Glomerular visceral epithelial cell (primary cell): ENCODE results near the gene S100A9.

Experiments
- DNase-seq: peaks from one replicate; pipeline ENCODE4 v3.0.0-alpha.2; 2016; ENCODE audit errors: extremely low spot score

Gene S100A9

GRCh38 chr1:153389973-153390879 is 32.6 kb downstream of the S100A9 start:
- DNase-seq = no peak

GRCh38 chr1:153390938-153391710 is 33.5 kb downstream of the S100A9 start, which contains the start of gene S100A8:
S100A8 (minus strand) TSS chr1:153391073; CDS start chr1:153390535, 538 bp downstream.
- no peak for DNase-seq

GRCh38 chr1:153392258-153392657 is 34.6 kb downstream of the S100A9 start:
- DNase-seq = no peak

GRCh38 chr1:153392822-153393221 is 35.2 kb downstream of the S100A9 start:
- no peak for DNase-seq

GRCh38 chr1:153393926-153394325 is 36.3 kb downstream of the S100A9 start:
- no peak for DNase-seq

GRCh38 chr1:153394391-153394790 is 36.7 kb downstream of the S100A9 start:
- no peak for DNase-seq

GRCh38 chr1:153395136-153395685 is 37.6 kb downstream of the S100A9 start:
- DNase-seq = no peak

- no peak for DNase-seq
These were observed 38.1 kb downstream of the S100A9 start for GRCh38 chr1:153395776-153396175.

GRCh38 chr1:153396461-153396860 is 38.8 kb downstream of the S100A9 start:
- no peak for DNase-seq

GRCh38 chr1:153397051-153397923 is 39.6 kb downstream of the S100A9 start:
- DNase-seq = no peak

- no peak for DNase-seq
These were observed 40.4 kb downstream of the S100A9 start for GRCh38 chr1:153397924-153398651.

GRCh38 chr1:153399401-153400055 is 41.9 kb downstream of the S100A9 start:
- no peak for DNase-seq

GRCh38 chr1:153400244-153400643 is 42.6 kb downstream of the S100A9 start:
- DNase-seq = no peak

GRCh38 chr1:153401461-153401860 is 43.8 kb downstream of the S100A9 start:
- no peak for DNase-seq

GRCh38 chr1:153402226-153402625 is 44.6 kb downstream of the S100A9 start:
- DNase-seq = no peak

GRCh38 chr1:153403421-153404085 is 45.9 kb downstream of the S100A9 start:
- DNase-seq = no peak

GRCh38 chr1:153404086-153404635 is 46.5 kb downstream of the S100A9 start:
- no peak for DNase-seq

GRCh38 chr1:153404768-153405167 is 47.1 kb downstream of the S100A9 start:
- DNase-seq = peak; percentile 15
